HG02759 (cell line): ENCODE results near the gene KNDC1.

Source experiments
- ATAC-seq: cut with Tn5 transposase; IDR thresholded peaks from one replicate; pipeline ENCODE4 v1.9.1; 2021; ENCODE audit warnings: mild to moderate bottlenecking, moderate library complexity; ENCODE audit not compliant: unreplicated experiment

KNDC1 gene

GRCh38 chr10:133236401-133237240, 76.6 kb downstream of the KNDC1 start:
- no peak for ATAC-seq

GRCh38 chr10:133237241-133237587, 77.2 kb downstream of the KNDC1 start:
- ATAC-seq = no peak

GRCh38 chr10:133237588-133238465, 77.8 kb downstream of the KNDC1 start, which contains the start of gene VENTX:
VENTX (plus strand) TSS chr10:133237855; CDS start chr10:133237915, 60 bp downstream.
- no peak for ATAC-seq

- no peak for ATAC-seq
Measured at GRCh38 chr10:133238466-133238804, 78.4 kb downstream of the KNDC1 start.

GRCh38 chr10:133239990-133240389, 80.0 kb downstream of the KNDC1 start:
- no peak for ATAC-seq

- no peak for ATAC-seq
Measured at GRCh38 chr10:133241501-133242205, 81.6 kb downstream of the KNDC1 start.

GRCh38 chr10:133242611-133243356, 82.8 kb downstream of the KNDC1 start:
- ATAC-seq = no peak

GRCh38 chr10:133243593-133243992, 83.6 kb downstream of the KNDC1 start:
- ATAC-seq = no peak

GRCh38 chr10:133245439-133246235, 85.6 kb downstream of the KNDC1 start:
- ATAC-seq = no peak

- no peak for ATAC-seq
Measured at GRCh38 chr10:133246236-133246626, 86.2 kb downstream of the KNDC1 start.

GRCh38 chr10:133247681-133248333, 87.8 kb downstream of the KNDC1 start:
- no peak for ATAC-seq

GRCh38 chr10:133248334-133248715, 88.3 kb downstream of the KNDC1 start:
- ATAC-seq = no peak

GRCh38 chr10:133249094-133249780, 89.2 kb downstream of the KNDC1 start:
- ATAC-seq = no peak

- ATAC-seq = no peak
Measured at GRCh38 chr10:133249975-133250754, 90.1 kb downstream of the KNDC1 start.

GRCh38 chr10:133251388-133252222, 91.6 kb downstream of the KNDC1 start:
- no peak for ATAC-seq

- ATAC-seq = no peak
Measured at GRCh38 chr10:133252223-133252552, 92.2 kb downstream of the KNDC1 start.

GRCh38 chr10:133253361-133253955, 93.4 kb downstream of the KNDC1 start:
- no peak for ATAC-seq
